ENCODE data around the gene TTC27. TPM values are rescaled to one million over a fixed set of nuclear protein-coding genes. Genes with fewer than 3 reads are reported as not detected.
A peak's percentile ranks its signal among the peaks of the same experiment; 100 is the strongest.

TTC27 gene
- 10 to 100 TPM; 40.9 to 41.7 TPM for total RNA-seq
- 22.1 TPM for polyA plus RNA-seq

- H3K36me3 ChIP-seq (ENCODE audit: insufficient read depth, low read length) = no peaks in the 10 kb centered on the region
- Mint-ChIP-seq H3K27me3 (no peaks in the 10 kb centered on the region), H3K4me3 (peak within 1 kb of the TSS; percentile 87 to 97 (median 95)), H3K27ac (peak within 1 kb of the TSS; percentile 15 to 97 (median 94)), H3K36me3 (peaks cover 0 to 39% (median 4%) of the 10 kb centered on the region in 3 donors), H3K4me1 (peaks cover 29 to 42% (median 40%) of the 10 kb centered on the region in 3 donors), H3K9me3 (no peaks in the 10 kb centered on the region)
- CTCF ChIA-PET = interaction anchor here (1.0 to 1.4 kb wide), 2 partner anchors 9 to 24 kb away, joined by 3 to 6 read pairs; no protein-coding TSS in a partner anchor
- POLR2A ChIA-PET = no interaction called here
- no peaks in the 10 kb centered on the region for H3K9me3 ChIP-seq (ENCODE audit: low read length)
- H3K4me3 ChIP-seq (ENCODE audit: low read length) = peak within 1 kb of the TSS; percentile 77
- DNase-seq = peak; percentile 91 to 96 (median 92)
- peak within 1 kb of the TSS; percentile 49 for H3K27ac ChIP-seq (ENCODE audit: low read depth, low read length)
- no peaks in the 10 kb centered on the region for H3K27me3 ChIP-seq (ENCODE audit: insufficient read depth, low read length, poor library complexity, severe bottlenecking)
- no peaks in the 10 kb centered on the region for H3K4me1 ChIP-seq (ENCODE audit: insufficient read depth, low read length)
These were observed at the start of gene TTC27 for GRCh38 chr2:32627814-32628579. TSS of gene TTC27 (plus strand) at chr2:32628050. CDS start at chr2:32628293, 243 bp downstream.

- Mint-ChIP-seq H3K36me3 (peaks cover 4 to 40% (median 14%) of the 10 kb centered on the region in 3 donors), H3K27ac (peak overlapping the region in 6 of 8 donors; percentile 13 to 76 (median 53)), H3K9me3 (no peaks in the 10 kb centered on the region), H3K27me3 (no peaks in the 10 kb centered on the region), H3K4me3 (peak overlapping the region in 1 of 7 donors; percentile 51), H3K4me1 (peaks cover 25 to 45% (median 44%) of the 10 kb centered on the region in 3 donors)
- H3K27ac ChIP-seq (ENCODE audit: low read depth, low read length) = no peak overlapping the region
- no peaks in the 10 kb centered on the region for H3K27me3 ChIP-seq (ENCODE audit: insufficient read depth, low read length, poor library complexity, severe bottlenecking)
- peaks cover 12% of the 10 kb centered on the region for H3K4me1 ChIP-seq (ENCODE audit: insufficient read depth, low read length)
- no peaks in the 10 kb centered on the region for H3K9me3 ChIP-seq (ENCODE audit: low read length)
- no peaks in the 10 kb centered on the region for H3K36me3 ChIP-seq (ENCODE audit: insufficient read depth, low read length)
- DNase-seq = peak in 1 of 5 donors; percentile 4
- ChIA-PET POLR2A (no interaction called here), CTCF (no interaction called here)
- no peak overlapping the region for H3K4me3 ChIP-seq (ENCODE audit: low read length)
These were observed 36.0 kb upstream of the TTC27 start for GRCh38 chr2:32591669-32592463.

- ChIA-PET POLR2A (no interaction called here), CTCF (no interaction called here)
- Histone ChIP-seq H3K9me3 (ENCODE audit: low read length) (no peaks in the 10 kb centered on the region), H3K36me3 (ENCODE audit: insufficient read depth, low read length) (no peaks in the 10 kb centered on the region), H3K27ac (ENCODE audit: low read depth, low read length) (no peak overlapping the region), H3K27me3 (ENCODE audit: insufficient read depth, low read length, poor library complexity, severe bottlenecking) (no peaks in the 10 kb centered on the region), H3K4me3 (ENCODE audit: low read length) (no peak overlapping the region), H3K4me1 (ENCODE audit: insufficient read depth, low read length) (peaks cover 12% of the 10 kb centered on the region)
- Mint-ChIP-seq H3K27ac (peak overlapping the region in 3 of 8 donors; percentile 12 to 61 (median 57)), H3K4me3 (no peak overlapping the region), H3K4me1 (peaks cover 22 to 38% (median 32%) of the 10 kb centered on the region in 3 donors), H3K27me3 (no peaks in the 10 kb centered on the region), H3K9me3 (no peaks in the 10 kb centered on the region), H3K36me3 (peaks cover 4 to 54% (median 13%) of the 10 kb centered on the region in 3 donors)
- no peak for DNase-seq
These were observed 33.3 kb upstream of the TTC27 start for GRCh38 chr2:32594573-32594972.

GRCh38 chr2:32611366-32611765 is 16.5 kb upstream of the TTC27 start:
- Histone ChIP-seq H3K4me3 (ENCODE audit: low read length) (no peak overlapping the region), H3K27me3 (ENCODE audit: insufficient read depth, low read length, poor library complexity, severe bottlenecking) (no peaks in the 10 kb centered on the region), H3K4me1 (ENCODE audit: insufficient read depth, low read length) (no peaks in the 10 kb centered on the region), H3K36me3 (ENCODE audit: insufficient read depth, low read length) (peaks cover 25% of the 10 kb centered on the region), H3K9me3 (ENCODE audit: low read length) (no peaks in the 10 kb centered on the region), H3K27ac (ENCODE audit: low read depth, low read length) (no peak overlapping the region)
- Mint-ChIP-seq H3K27me3 (no peaks in the 10 kb centered on the region), H3K36me3 (peaks cover 0 to 75% (median 26%) of the 10 kb centered on the region in 3 donors), H3K4me1 (no peaks in the 10 kb centered on the region), H3K27ac (peak overlapping the region in 2 of 8 donors; percentile 66 to 81), H3K9me3 (no peaks in the 10 kb centered on the region), H3K4me3 (no peak overlapping the region)
- CTCF ChIA-PET = no interaction called here
- no peak for DNase-seq
- POLR2A ChIA-PET = no interaction called here

GRCh38 chr2:32611771-32612170 is 16.1 kb upstream of the TTC27 start:
- H3K36me3 ChIP-seq (ENCODE audit: insufficient read depth, low read length) = peaks cover 25% of the 10 kb centered on the region
- H3K27ac Mint-ChIP-seq = peak overlapping the region in 4 of 8 donors; percentile 12 to 78 (median 34)
- no peaks in the 10 kb centered on the region for H3K27me3 Mint-ChIP-seq
- POLR2A ChIA-PET = no interaction called here
- H3K27me3 ChIP-seq (ENCODE audit: insufficient read depth, low read length, poor library complexity, severe bottlenecking) = no peaks in the 10 kb centered on the region
- no peak for DNase-seq
- no peaks in the 10 kb centered on the region for H3K4me1 ChIP-seq (ENCODE audit: insufficient read depth, low read length)
- no peaks in the 10 kb centered on the region for H3K9me3 ChIP-seq (ENCODE audit: low read length)
- H3K4me3 ChIP-seq (ENCODE audit: low read length) = no peak overlapping the region
- CTCF ChIA-PET = no interaction called here
- H3K4me1 Mint-ChIP-seq = no peaks in the 10 kb centered on the region
- H3K36me3 Mint-ChIP-seq = peaks cover 0 to 76% (median 26%) of the 10 kb centered on the region in 3 donors
- H3K4me3 Mint-ChIP-seq = no peak overlapping the region
- no peak overlapping the region for H3K27ac ChIP-seq (ENCODE audit: low read depth, low read length)
- no peaks in the 10 kb centered on the region for H3K9me3 Mint-ChIP-seq

DNA sequence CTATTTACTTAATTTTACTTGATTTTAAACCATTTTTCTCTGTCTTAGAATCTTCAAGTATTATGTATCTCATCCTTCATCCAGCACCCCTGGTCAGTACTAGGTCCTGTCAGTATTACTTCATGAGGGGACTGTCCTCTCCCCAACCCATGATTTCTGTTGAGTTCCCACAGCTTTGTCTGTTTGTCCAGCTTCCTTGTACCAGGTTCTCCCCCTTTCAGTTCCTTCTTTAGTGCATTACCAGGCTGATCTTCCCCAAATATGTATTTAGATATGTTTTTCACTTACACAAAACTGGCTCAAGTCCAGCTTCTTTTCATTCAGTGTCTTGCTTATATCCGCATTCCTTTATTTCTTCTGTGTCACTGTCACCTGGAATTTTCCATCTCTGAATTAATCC is 13.8 kb upstream of the TTC27 start:
- H3K27me3 Mint-ChIP-seq = no peaks in the 10 kb centered on the region
- Histone ChIP-seq H3K9me3 (ENCODE audit: low read length) (no peaks in the 10 kb centered on the region), H3K27ac (ENCODE audit: low read depth, low read length) (no peak overlapping the region), H3K4me3 (ENCODE audit: low read length) (no peak overlapping the region), H3K27me3 (ENCODE audit: insufficient read depth, low read length, poor library complexity, severe bottlenecking) (no peaks in the 10 kb centered on the region), H3K36me3 (ENCODE audit: insufficient read depth, low read length) (peaks cover 28% of the 10 kb centered on the region), H3K4me1 (ENCODE audit: insufficient read depth, low read length) (no peaks in the 10 kb centered on the region)
- peak overlapping the region in 1 of 8 donors; percentile 31 for H3K27ac Mint-ChIP-seq
- H3K4me1 Mint-ChIP-seq = no peaks in the 10 kb centered on the region
- ChIA-PET CTCF (interaction anchor here (1.3 kb wide), 1 partner anchor 9 kb away, joined by 3 read pairs; no protein-coding TSS in a partner anchor), POLR2A (no interaction called here)
- DNase-seq = no peak
- H3K36me3 Mint-ChIP-seq = peaks cover 4 to 79% (median 28%) of the 10 kb centered on the region in 3 donors
- no peak overlapping the region for H3K4me3 Mint-ChIP-seq
- H3K9me3 Mint-ChIP-seq = no peaks in the 10 kb centered on the region

DNA sequence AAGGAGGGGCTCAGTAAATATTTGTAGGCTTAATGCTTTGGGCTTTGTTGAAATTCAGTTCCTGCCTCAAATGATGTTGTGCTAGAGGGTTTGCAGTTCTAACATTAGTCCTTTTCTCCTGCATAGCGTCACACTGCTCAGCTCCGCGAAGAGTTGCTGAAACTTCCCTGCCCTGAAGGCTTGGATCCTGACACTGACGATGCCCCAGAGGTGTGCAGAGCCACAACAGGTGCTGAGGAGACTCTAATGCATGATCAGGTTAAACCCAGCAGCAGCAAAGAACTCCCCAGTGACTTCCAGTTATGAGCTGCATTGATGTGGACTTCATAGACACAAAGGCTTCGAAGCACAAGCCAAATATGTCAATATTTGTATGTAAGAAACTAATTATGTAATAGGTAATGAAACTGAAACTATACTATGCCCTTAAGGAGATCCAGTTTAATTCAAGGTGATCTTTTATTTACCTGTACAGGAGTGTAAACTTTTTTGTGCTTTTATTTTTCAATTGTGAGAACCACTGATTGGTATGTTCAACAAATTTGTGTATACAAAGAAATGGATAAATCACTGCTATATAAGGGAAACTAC is 10.2 kb upstream of the TTC27 start:
- POLR2A ChIA-PET = no interaction called here
- CTCF ChIA-PET = no interaction called here

More for the DNA sequence above, 10.2 kb upstream of the TTC27 start:
- Mint-ChIP-seq H3K9me3 (no peaks in the 10 kb centered on the region), H3K36me3 (peaks cover 4 to 68% (median 24%) of the 10 kb centered on the region in 3 donors), H3K4me1 (peaks cover 0 to 2% (median 0%) of the 10 kb centered on the region in 3 donors), H3K27ac (peak overlapping the region in 3 of 8 donors; percentile 1 to 47 (median 31)), H3K4me3 (no peak overlapping the region), H3K27me3 (peaks cover 0 to 1% of the 10 kb centered on the region in 2 donors)
- no peak overlapping the region for H3K27ac ChIP-seq (ENCODE audit: low read depth, low read length)
- no peaks in the 10 kb centered on the region for H3K4me1 ChIP-seq (ENCODE audit: insufficient read depth, low read length)
- no peak overlapping the region for H3K4me3 ChIP-seq (ENCODE audit: low read length)
- H3K36me3 ChIP-seq (ENCODE audit: insufficient read depth, low read length) = peaks cover 24% of the 10 kb centered on the region
- no peaks in the 10 kb centered on the region for H3K27me3 ChIP-seq (ENCODE audit: insufficient read depth, low read length, poor library complexity, severe bottlenecking)
- no peaks in the 10 kb centered on the region for H3K9me3 ChIP-seq (ENCODE audit: low read length)
- no peak for DNase-seq

All from CD8-positive, alpha-beta memory T cell (primary cell).